ENCODE measurements around the gene BIK. TPM values are rescaled to one million over a fixed set of nuclear protein-coding genes. Genes with fewer than 3 reads are reported as not detected.

The BIK gene
- total RNA-seq, 2 donors from 2014 or later, result 5.8 to 13.3 TPM

DNA sequence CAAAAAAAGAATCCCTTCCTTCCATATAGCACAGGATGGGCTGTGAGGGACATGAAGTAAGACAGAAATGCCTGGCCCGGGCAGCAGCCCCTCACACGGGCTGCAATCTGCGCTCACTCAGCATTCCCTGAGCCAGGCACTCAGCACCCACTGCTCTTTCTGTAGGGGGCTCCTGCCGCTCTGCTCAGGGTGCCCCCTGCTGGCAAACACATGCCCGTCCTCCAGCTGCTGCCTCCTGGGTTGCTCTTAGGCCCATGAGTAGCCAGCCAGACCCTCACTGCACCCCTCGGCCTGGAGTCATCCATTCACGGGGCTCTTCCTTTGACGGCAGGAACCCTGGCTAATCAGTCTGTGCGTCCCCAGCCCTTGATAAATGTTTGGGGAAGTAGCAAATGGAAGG, 25.7 kb downstream of the BIK start:
- Histone ChIP-seq H3K4me3 (ENCODE audit: low read length) (no peak overlapping the region), H3K27ac (ENCODE audit: low read depth, low read length) (no peak overlapping the region), H3K4me1 (ENCODE audit: control insufficient read depth, insufficient read depth, low read length) (no peaks in the 10 kb centered on the region), H3K9me3 (ENCODE audit: control insufficient read depth, low read length) (no peaks in the 10 kb centered on the region), H3K27me3 (ENCODE audit: control insufficient read depth, insufficient read depth, low read length, poor library complexity, severe bottlenecking) (no peaks in the 10 kb centered on the region), H3K36me3 (ENCODE audit: control insufficient read depth, insufficient read depth, low read length) (peaks cover 86% of the 10 kb centered on the region), H3K9ac (ENCODE audit: extremely low read depth, low read length, poor library complexity, severe bottlenecking) (no peak overlapping the region)
- Mint-ChIP-seq H3K27me3 (ENCODE audit: insufficient read depth) (no peaks in the 10 kb centered on the region), H3K4me1 (no peaks in the 10 kb centered on the region), H3K36me3 (ENCODE audit: low read depth) (peaks cover 69% of the 10 kb centered on the region), H3K4me3 (no peak overlapping the region), H3K27ac (no peak overlapping the region), H3K9me3 (peaks cover 3% of the 10 kb centered on the region)
- WGBS, 2 experiments (ENCODE audit: insufficient coverage in 1 of 2, insufficient read length in 1 of 2), result 75 to 96% methylated on average over 4 to 9 of the region's 9 CpGs
- TF ChIP-seq, protein P1, sequence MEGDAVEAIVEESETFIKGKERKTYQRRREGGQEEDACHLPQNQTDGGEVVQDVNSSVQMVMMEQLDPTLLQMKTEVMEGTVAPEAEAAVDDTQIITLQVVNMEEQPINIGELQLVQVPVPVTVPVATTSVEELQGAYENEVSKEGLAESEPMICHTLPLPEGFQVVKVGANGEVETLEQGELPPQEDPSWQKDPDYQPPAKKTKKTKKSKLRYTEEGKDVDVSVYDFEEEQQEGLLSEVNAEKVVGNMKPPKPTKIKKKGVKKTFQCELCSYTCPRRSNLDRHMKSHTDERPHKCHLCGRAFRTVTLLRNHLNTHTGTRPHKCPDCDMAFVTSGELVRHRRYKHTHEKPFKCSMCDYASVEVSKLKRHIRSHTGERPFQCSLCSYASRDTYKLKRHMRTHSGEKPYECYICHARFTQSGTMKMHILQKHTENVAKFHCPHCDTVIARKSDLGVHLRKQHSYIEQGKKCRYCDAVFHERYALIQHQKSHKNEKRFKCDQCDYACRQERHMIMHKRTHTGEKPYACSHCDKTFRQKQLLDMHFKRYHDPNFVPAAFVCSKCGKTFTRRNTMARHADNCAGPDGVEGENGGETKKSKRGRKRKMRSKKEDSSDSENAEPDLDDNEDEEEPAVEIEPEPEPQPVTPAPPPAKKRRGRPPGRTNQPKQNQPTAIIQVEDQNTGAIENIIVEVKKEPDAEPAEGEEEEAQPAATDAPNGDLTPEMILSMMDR (conservative IDR thresholded peaks at IDR 0.05), result peak; percentile 85
- peak; percentile 82 for DNase-seq

DNA sequence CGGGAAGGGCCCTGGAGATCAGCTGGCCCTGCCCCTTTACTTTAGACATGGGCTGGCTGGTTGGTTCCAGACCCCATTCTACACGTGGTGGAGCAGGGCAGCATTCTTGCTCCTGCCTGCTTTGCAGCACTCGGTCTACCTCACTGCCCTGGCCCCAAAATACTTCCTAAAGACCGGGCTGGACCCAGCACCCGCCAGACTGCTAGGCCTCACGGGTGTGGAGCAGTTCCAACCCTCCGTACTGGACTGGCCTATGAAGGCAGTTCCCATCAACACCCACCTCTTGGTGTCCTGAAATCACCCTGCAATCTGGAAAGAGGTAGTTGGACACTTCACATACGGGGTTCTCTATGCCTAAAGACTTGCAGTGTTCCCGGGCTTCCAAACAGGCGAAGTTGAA, 26.3 kb downstream of the BIK start:
- peaks cover 3% of the 10 kb centered on the region for H3K9me3 Mint-ChIP-seq
- no peak overlapping the region for H3K4me3 ChIP-seq (ENCODE audit: low read length)
- peaks cover 68% of the 10 kb centered on the region for H3K36me3 Mint-ChIP-seq (ENCODE audit: low read depth)
- no peak overlapping the region for H3K4me3 Mint-ChIP-seq
- H3K27ac Mint-ChIP-seq, result no peak overlapping the region
- no peak overlapping the region for H3K9ac ChIP-seq (ENCODE audit: extremely low read depth, low read length, poor library complexity, severe bottlenecking)
- no peaks in the 10 kb centered on the region for H3K4me1 Mint-ChIP-seq
- H3K27ac ChIP-seq (ENCODE audit: low read depth, low read length), result no peak overlapping the region
- H3K36me3 ChIP-seq (ENCODE audit: control insufficient read depth, insufficient read depth, low read length), result peaks cover 82% of the 10 kb centered on the region
- no peak for DNase-seq
- no peaks in the 10 kb centered on the region for H3K4me1 ChIP-seq (ENCODE audit: control insufficient read depth, insufficient read depth, low read length)
- no peaks in the 10 kb centered on the region for H3K9me3 ChIP-seq (ENCODE audit: control insufficient read depth, low read length)
- H3K27me3 ChIP-seq (ENCODE audit: control insufficient read depth, insufficient read depth, low read length, poor library complexity, severe bottlenecking), result no peaks in the 10 kb centered on the region
- 88 to 96% methylated on average over 10 of the region's 10 CpGs for WGBS, 2 experiments (ENCODE audit: insufficient coverage in 1 of 2, insufficient read length in 1 of 2)
- TF ChIP-seq, protein P1 (conservative IDR thresholded peaks at IDR 0.05), result no peak
- no peaks in the 10 kb centered on the region for H3K27me3 Mint-ChIP-seq (ENCODE audit: insufficient read depth)

DNA sequence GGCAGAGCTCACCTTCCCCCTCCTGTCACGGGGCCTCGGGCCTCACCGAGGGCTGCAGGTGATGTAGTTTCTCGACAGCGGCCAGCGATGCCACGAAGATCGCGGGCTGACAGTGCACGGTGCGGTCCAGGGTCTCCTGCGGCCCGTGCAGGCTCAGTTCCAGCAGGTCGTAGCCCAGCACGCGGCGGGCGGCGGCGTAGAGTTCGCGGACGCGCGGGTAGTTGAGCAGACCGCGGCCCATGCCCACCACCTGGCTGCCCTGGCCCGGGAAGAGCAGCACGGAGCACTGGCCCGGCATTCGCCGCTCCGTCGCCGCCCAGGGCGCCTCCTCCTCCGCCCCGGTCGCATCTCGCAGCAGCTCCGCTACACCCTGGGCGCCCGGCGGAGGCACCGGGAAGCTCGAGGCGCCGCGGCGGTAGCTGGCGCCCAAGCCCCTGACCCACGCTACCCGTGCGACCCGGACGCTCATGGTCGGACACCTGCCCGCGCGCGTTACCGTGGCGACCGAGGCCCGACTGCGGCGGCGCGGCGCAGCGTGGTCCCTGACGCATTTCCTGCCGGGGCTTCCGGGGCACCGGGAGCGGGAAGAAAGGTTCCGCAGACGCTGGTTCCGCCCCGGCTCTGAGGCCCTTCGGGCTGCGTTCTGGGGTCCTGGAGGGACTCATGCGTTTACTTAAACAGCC, 32.5 kb downstream of the BIK start, which contains the start of gene MCAT:
Gene MCAT (minus strand): TSS at position 519 of the 683 bp plus-strand sequence. CDS start 50 bp downstream, at position 469.
- peak within 1 kb of the TSS; percentile 86 for H3K4me3 ChIP-seq (ENCODE audit: low read length)
- peak within 1 kb of the TSS; percentile 83 for H3K27ac Mint-ChIP-seq
- peak within 1 kb of the TSS; percentile 80 for H3K4me3 Mint-ChIP-seq
- peaks cover 3% of the 10 kb centered on the region for H3K27me3 Mint-ChIP-seq (ENCODE audit: insufficient read depth)
- peaks cover 6% of the 10 kb centered on the region for H3K4me1 Mint-ChIP-seq
- H3K36me3 ChIP-seq (ENCODE audit: control insufficient read depth, insufficient read depth, low read length), result peaks cover 30% of the 10 kb centered on the region
- no peaks in the 10 kb centered on the region for H3K4me1 ChIP-seq (ENCODE audit: control insufficient read depth, insufficient read depth, low read length)
- no peaks in the 10 kb centered on the region for H3K27me3 ChIP-seq (ENCODE audit: control insufficient read depth, insufficient read depth, low read length, poor library complexity, severe bottlenecking)
- peak within 1 kb of the TSS; percentile 60 for H3K27ac ChIP-seq (ENCODE audit: low read depth, low read length)
- WGBS, 2 experiments (ENCODE audit: insufficient coverage in 1 of 2, insufficient read length in 1 of 2), result 1% methylated on average over 46 to 83 of the region's 83 CpGs
- H3K9me3 ChIP-seq (ENCODE audit: control insufficient read depth, low read length), result no peaks in the 10 kb centered on the region
- DNase-seq, result peak; percentile 91
- TF ChIP-seq, protein P1 (conservative IDR thresholded peaks at IDR 0.05), result no peak
- H3K9ac ChIP-seq (ENCODE audit: extremely low read depth, low read length, poor library complexity, severe bottlenecking), result peak within 1 kb of the TSS; percentile 67
- no peaks in the 10 kb centered on the region for H3K9me3 Mint-ChIP-seq
- H3K36me3 Mint-ChIP-seq (ENCODE audit: low read depth), result peaks cover 31% of the 10 kb centered on the region

Data from endodermal cell (in vitro differentiated cells).